Nucleus accumbens (tissue), 56 donors: ENCODE measurements around the gene SOD3.

Experiments used
- DNase-seq, 56 donors: peaks; one replicate each; lab custom pipeline; 2025; lab: John Stamatoyannopoulos, UW

The SOD3 gene

GRCh38 chr4:24774452-24774851, 20.9 kb upstream of the SOD3 start:
- no peak for DNase-seq

GRCh38 chr4:24775032-24775605, 20.3 kb upstream of the SOD3 start:
- DNase-seq: no peak

- DNase-seq: no peak
Observed at GRCh38 chr4:24775750-24776149, 19.6 kb upstream of the SOD3 start.

DNA sequence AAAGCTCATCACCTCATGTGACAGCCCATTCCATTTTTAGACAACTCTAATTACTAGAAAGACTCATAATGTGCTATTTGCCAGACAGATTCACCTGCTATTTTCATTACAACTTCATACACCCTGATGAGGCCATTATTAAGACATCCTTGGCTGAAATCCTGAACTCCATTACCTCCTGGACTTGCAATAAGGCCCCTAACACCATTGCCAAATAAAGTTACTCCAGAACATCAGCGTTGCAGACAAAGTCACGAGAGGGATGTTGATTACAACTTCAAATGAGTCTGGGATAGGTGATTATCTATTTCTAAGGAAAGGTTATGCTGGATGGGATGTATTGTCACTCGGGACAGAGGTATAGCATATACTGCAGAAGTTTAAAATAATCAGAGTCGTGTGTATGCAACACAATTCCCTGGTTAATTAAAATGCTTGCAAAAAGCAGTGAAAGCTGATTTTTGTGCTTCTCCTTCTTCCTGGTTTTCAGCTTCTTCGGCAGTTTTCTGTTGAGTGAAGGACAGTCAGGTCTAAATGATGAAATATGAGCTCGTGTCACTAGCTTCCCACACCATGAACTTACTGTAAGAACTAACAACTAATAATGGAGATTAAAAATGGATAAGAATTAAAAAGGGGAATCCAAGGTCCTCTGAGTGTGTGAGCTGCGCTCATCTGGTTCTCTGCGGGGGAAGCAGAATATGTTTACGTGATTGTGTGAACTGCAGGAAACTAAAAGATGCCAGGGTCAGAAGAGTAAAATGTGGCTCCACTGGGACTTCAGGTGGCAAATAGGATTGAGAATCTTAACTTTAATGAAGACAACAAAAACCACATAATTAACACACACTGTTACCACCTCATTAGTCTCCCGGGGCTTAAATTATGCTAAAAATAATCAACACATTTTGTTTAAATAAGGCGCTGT, 17.6 kb upstream of the SOD3 start:
- DNase-seq: no peak

DNA sequence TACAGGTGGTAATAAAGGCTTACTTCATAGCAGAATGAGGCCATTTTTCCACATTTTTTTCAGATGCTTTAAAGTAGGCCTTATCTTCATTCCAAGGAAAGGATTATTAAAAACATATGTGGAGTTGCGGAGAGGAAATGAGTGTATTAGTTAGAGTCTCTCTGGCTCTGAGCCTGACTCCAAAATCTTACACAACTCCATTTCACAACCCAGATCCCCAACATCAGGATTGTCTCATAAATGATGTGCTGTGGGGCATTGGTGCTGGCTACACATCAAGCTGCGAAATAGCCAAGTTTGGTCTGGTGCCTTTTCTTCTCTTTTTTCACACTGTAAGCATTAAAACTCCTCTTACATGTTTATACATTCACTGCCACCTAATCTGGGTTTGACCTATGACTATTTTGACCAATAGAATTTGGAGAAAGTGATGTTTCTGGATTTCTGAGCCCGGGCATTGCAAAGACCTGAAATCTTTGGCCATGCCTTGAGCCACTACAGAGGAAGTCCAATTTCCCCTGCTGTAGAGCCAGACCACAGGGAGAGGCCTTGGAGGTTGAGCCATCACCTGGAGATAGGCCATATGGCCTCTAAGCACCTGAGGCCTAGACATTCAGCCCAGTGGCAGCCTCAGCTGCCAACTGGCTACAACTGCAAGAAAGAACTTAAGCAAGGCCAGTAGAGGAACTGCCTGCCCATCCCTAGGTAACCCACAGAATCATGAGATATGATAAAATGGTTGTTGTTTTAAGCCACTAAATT, 16.7 kb upstream of the SOD3 start:
- no peak for DNase-seq

- no peak for DNase-seq
Observed at GRCh38 chr4:24780936-24781495, 14.4 kb upstream of the SOD3 start.

DNA sequence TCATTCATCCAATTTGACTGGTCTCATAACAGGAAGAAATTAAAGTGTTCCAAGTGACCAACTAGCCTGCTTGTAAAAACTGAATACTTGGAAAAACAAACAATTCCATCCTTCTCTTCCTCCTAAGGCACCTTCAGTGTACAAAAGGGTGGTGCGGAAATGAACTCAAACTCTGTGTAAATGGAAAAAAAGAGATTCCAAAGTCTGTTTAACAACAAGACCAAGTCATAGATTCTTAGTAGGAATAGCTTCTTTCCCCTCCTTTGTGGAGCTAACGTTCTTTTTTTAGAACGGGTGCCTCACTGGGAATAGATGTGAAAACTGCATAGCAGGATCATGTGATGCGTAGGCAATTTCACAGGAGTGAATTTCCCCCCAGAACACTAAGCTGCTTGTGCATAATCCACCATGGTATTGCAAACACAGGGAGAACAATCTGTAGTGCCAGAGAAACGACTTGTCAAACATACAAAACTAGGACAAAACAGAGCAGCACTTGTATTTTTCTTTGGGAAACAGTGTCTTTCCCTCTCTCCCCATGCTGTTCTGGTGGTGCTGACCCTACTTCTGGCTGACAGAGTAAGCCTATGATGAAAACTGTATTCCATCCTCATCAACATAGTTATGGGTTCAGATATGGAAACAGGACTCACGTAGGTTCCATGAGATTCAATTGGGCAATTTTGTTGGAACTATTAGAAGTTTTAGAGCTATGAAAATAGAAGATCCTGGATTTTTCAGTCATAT, 13.2 kb upstream of the SOD3 start:
- peak in 4 of 56 donors; percentile 8 to 28 (median 10) for DNase-seq

- no peak for DNase-seq
Observed at GRCh38 chr4:24783506-24783905, 11.9 kb upstream of the SOD3 start.

GRCh38 chr4:24791043-24791442, 4.3 kb upstream of the SOD3 start:
- DNase-seq: no peak

DNA sequence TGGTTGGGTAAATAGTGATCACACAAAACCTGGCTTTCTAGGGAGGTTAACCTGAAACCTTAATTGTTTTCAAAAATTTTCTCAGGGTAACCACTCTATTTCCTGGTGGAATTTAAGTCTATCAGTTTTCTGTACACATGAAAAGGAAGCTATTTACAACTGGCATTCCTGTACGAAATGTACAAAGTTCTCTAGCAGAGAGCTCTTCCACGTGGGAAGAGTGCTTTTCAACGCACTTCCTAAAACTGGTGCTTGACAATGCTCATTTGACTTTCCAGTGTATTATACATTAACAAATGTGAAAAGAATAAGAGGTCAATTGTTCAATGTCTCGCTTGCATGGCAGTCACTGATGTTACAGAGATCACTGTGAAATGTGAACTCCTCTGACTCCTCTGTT, 2.8 kb upstream of the SOD3 start:
- no peak for DNase-seq

GRCh38 chr4:24793219-24794005, 2.0 kb upstream of the SOD3 start:
- DNase-seq: no peak

- no peak for DNase-seq
Observed at GRCh38 chr4:24794051-24794450, 1.3 kb upstream of the SOD3 start.

- DNase-seq: peak in 2 of 56 donors; percentile 12 to 29
Observed at GRCh38 chr4:24794480-24794879, 893 bp upstream of the SOD3 start.

GRCh38 chr4:24795666-24796381, 451 bp downstream of the SOD3 start:
- DNase-seq: no peak

DNA sequence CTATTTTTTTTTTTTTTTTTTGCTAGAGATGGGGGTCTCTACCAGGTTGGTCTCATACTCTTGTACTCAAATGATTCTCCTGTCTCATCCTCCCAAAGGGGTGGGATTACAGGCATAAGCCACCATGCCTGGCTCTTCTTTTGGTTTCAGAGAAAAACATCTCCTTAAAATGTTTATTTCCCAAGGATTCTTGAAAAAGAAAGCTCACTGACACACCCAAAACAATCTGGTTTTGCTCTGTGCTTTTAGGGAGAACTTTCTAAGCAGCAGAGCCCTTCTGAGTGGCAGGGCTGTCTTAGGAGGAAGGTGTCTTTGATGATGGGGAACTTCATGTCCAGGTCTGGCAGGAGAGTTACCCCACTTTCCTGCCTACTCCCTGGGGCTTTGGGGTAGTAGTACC, 1.2 kb downstream of the SOD3 start:
- DNase-seq: no peak

DNA sequence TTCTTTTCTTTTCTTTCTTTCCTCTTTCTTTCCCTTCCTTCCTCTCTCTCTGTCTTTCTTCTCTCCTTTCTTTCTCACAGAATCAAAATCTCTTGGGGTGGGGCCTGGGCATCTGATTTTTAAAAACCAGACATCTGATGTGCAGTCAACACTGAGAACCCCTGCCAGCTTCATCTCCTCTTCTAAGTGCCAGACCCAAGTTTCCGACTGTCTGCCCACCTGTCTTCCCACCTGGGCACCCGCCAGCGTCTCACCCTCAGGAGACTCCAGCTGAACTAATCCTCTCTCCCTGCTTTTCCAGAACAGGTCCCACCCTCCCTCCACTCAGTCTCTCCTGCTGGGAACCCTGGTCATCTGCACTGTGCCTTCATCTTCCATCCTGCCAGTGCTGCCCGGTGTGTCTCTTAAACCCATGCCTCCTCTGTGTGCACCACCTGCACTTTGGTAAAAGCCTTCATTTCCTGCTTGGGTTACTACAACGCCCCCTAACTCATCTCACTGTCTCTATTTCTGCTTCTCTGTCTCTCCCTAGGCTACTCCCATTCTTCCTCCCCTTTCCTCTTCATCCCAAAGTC, 2.8 kb downstream of the SOD3 start:
- DNase-seq: no peak

DNA sequence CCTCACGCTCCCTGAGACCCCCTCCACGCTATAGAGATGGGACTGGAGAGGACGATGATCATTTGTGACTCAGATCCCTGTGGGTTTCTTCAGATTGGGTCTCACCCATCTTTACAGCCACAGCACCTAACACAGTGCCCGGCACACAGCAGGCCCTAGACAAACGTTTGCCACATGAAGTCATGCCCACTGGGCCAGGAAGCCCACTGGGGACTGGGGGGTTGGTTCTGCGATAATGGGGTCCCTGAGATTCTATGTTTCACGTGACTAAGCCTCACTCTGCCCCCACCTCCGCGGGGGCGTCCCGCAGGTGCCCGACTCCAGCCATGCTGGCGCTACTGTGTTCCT, 3.8 kb downstream of the SOD3 start:
- no peak for DNase-seq

DNA sequence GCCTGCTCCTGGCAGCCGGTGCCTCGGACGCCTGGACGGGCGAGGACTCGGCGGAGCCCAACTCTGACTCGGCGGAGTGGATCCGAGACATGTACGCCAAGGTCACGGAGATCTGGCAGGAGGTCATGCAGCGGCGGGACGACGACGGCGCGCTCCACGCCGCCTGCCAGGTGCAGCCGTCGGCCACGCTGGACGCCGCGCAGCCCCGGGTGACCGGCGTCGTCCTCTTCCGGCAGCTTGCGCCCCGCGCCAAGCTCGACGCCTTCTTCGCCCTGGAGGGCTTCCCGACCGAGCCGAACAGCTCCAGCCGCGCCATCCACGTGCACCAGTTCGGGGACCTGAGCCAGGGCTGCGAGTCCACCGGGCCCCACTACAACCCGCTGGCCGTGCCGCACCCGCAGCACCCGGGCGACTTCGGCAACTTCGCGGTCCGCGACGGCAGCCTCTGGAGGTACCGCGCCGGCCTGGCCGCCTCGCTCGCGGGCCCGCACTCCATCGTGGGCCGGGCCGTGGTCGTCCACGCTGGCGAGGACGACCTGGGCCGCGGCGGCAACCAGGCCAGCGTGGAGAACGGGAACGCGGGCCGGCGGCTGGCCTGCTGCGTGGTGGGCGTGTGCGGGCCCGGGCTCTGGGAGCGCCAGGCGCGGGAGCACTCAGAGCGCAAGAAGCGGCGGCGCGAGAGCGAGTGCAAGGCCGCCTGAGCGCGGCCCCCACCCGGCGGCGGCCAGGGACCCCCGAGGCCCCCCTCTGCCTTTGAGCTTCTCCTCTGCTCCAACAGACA, 4.4 kb downstream of the SOD3 start:
- peak in 1 of 56 donors; percentile 5 for DNase-seq
